Peyer's patch (tissue), 4 donors: ENCODE data around the gene ALOXE3. TPM values are rescaled to one million over a fixed set of nuclear protein-coding genes. Genes with fewer than 3 reads are reported as not detected.
A peak's percentile ranks its signal among the peaks of the same experiment; 100 is the strongest.

Experiments used
- DNase-seq, 3 donors: peaks; one replicate each; pipeline ENCODE4 v3.0.0-alpha.2; 2017 to 2019
- H3K27ac ChIP-seq, 4 donors: fragments of 200-600 bp; sonication (generic); one replicate each; pipeline ENCODE4 v1.5.1; 2016 to 2019
- H3K27me3 ChIP-seq, 2 donors: fragments of 200-600 bp; sonication (generic); one replicate each; pipeline ENCODE4 v1.5.1; 2019
- H3K36me3 ChIP-seq, 3 donors: fragments of 200-600 bp; sonication (generic); one replicate each; pipeline ENCODE4 v1.5.1; 2016 to 2019
- H3K4me1 ChIP-seq, 4 donors: fragments of 200-600 bp; sonication (generic); one replicate each; pipeline ENCODE4 v1.5.1; 2016 to 2019
- H3K4me3 ChIP-seq, 4 donors: fragments of 200-600 bp; sonication (generic); 1 replicate in 3 of 4; 2 replicates in 1 of 4; pipeline ENCODE4 v1.5.1; 2016 to 2019; ENCODE audit warnings: mild to moderate bottlenecking in 1 of 4
- H3K9me3 ChIP-seq, 4 donors: fragments of 200-600 bp; sonication (generic); one replicate each; pipeline ENCODE4 v1.5.1; 2016 to 2019; ENCODE audit warnings: mild to moderate bottlenecking in 1 of 4
- CTCF ChIP-seq, 6 experiments: fragments of 450-650 bp in 4 of 6; fragments of 200-600 bp in 2 of 6; sonication (generic) in 1 of 6; IDR thresholded peaks; one replicate each; pipeline ENCODE4 v1.5.1; 2017 to 2019; ENCODE audit warnings: antibody characterized with exemption in 6 of 6, mild to moderate bottlenecking in 3 of 6, moderate library complexity in 1 of 6
- POLR2A ChIP-seq, 2 donors: fragments of 450-650 bp; IDR thresholded peaks; one replicate each; pipeline ENCODE4 v1.5.1; 2017; ENCODE audit warnings: antibody characterized with exemption in 2 of 2, mild to moderate bottlenecking in 2 of 2, moderate library complexity in 2 of 2
- total RNA-seq, 4 donors: library from RNA; depleted of rRNA; stranded (reverse); fragments of >200 nt; gene quantifications; one replicate each; pipeline ENCODE4 v1.1.0, GENCODE V29; 2016

Gene ALOXE3
- total RNA-seq, 4 donors from 2014 or later = not detected

GRCh38 chr17:8155996-8156245 is 37.6 kb upstream of the ALOXE3 start:
- peak overlapping the region; percentile 54 to 89 (median 64) for H3K4me3 ChIP-seq
- no peaks in the 10 kb centered on the region for H3K27me3 ChIP-seq
- H3K36me3 ChIP-seq = peaks cover 0 to 15% (median 0%) of the 10 kb centered on the region in 3 donors
- TF ChIP-seq POLR2A (IDR thresholded peaks at IDR 0.05) (no peak), CTCF (IDR thresholded peaks at IDR 0.05) (peak in 1 of 6 experiments; percentile 8)
- no peak for DNase-seq
- no peaks in the 10 kb centered on the region for H3K9me3 ChIP-seq
- peak overlapping the region; percentile 91 to 99 (median 99) for H3K27ac ChIP-seq
- H3K4me1 ChIP-seq = peaks cover 2 to 41% (median 24%) of the 10 kb centered on the region in 4 donors

GRCh38 chr17:8155231-8155995 is 37.1 kb upstream of the ALOXE3 start:
- H3K27me3 ChIP-seq = no peaks in the 10 kb centered on the region
- peak overlapping the region; percentile 54 to 89 (median 64) for H3K4me3 ChIP-seq
- peak overlapping the region; percentile 91 to 99 (median 99) for H3K27ac ChIP-seq
- no peak for DNase-seq
- H3K9me3 ChIP-seq = no peaks in the 10 kb centered on the region
- no peak for TF ChIP-seq CTCF (IDR thresholded peaks at IDR 0.05)
- no peak for TF ChIP-seq POLR2A (IDR thresholded peaks at IDR 0.05)
- H3K4me1 ChIP-seq = peaks cover 2 to 41% (median 28%) of the 10 kb centered on the region in 4 donors
- peaks cover 0 to 16% (median 0%) of the 10 kb centered on the region in 3 donors for H3K36me3 ChIP-seq

GRCh38 chr17:8154608-8155155 is 36.4 kb upstream of the ALOXE3 start:
- TF ChIP-seq CTCF (IDR thresholded peaks at IDR 0.05) (no peak), POLR2A (IDR thresholded peaks at IDR 0.05) (peak; percentile 5 to 32)
- Histone ChIP-seq H3K4me1 (peaks cover 2 to 43% (median 34%) of the 10 kb centered on the region in 4 donors), H3K9me3 (no peaks in the 10 kb centered on the region), H3K27me3 (no peaks in the 10 kb centered on the region), H3K27ac (peak overlapping the region; percentile 91 to 99 (median 99)), H3K36me3 (peaks cover 0 to 20% (median 0%) of the 10 kb centered on the region in 3 donors), H3K4me3 (peak overlapping the region; percentile 54 to 89 (median 64))
- no peak for DNase-seq

- Histone ChIP-seq H3K27me3 (no peaks in the 10 kb centered on the region), H3K4me1 (peaks cover 2 to 40% (median 33%) of the 10 kb centered on the region in 4 donors), H3K4me3 (peak overlapping the region; percentile 54 to 89 (median 64)), H3K36me3 (peaks cover 0 to 20% (median 0%) of the 10 kb centered on the region in 3 donors), H3K27ac (peak overlapping the region; percentile 91 to 99 (median 99)), H3K9me3 (no peaks in the 10 kb centered on the region)
- DNase-seq = peak; percentile 88 to 100 (median 98)
- TF ChIP-seq POLR2A (IDR thresholded peaks at IDR 0.05) (peak; percentile 22 to 72), CTCF (IDR thresholded peaks at IDR 0.05) (no peak)
Measured at GRCh38 chr17:8153957-8154607, 35.8 kb upstream of the ALOXE3 start.

GRCh38 chr17:8153525-8153956 is 35.2 kb upstream of the ALOXE3 start:
- DNase-seq = peak in 2 of 3 donors; percentile 81 to 88
- Histone ChIP-seq H3K36me3 (peaks cover 0 to 25% (median 2%) of the 10 kb centered on the region in 3 donors), H3K4me3 (peak overlapping the region; percentile 16 to 89 (median 58)), H3K4me1 (peaks cover 2 to 40% (median 30%) of the 10 kb centered on the region in 4 donors), H3K27ac (peak overlapping the region; percentile 91 to 99 (median 99)), H3K9me3 (no peaks in the 10 kb centered on the region), H3K27me3 (no peaks in the 10 kb centered on the region)
- TF ChIP-seq POLR2A (IDR thresholded peaks at IDR 0.05) = peak in 1 of 2 donors; percentile 61
- TF ChIP-seq CTCF (IDR thresholded peaks at IDR 0.05) = no peak
